H1 (cell line): ENCODE data around the gene SH3GL2. TPM values are rescaled to one million over a fixed set of nuclear protein-coding genes. Genes with fewer than 3 reads are reported as not detected.

Experiments used
- ASH2L ChIP-seq: fragments of 200-600, 300-600 bp; sonication (generic); IDR thresholded peaks from one replicate; pipeline ENCODE4 v1.7.1; 2017; ENCODE audit warnings: low read length
- CBX5 ChIP-seq: fragments of 300-800, 300-1000 bp; sonication (generic); IDR thresholded peaks from 2 replicates; pipeline ENCODE4 v1.7.1; 2016; ENCODE audit warnings: antibody characterized with exemption, low read length, low read depth
- CBX8 ChIP-seq: fragments of 300-800, 300-1000 bp; sonication (generic); IDR thresholded peaks from 2 replicates; pipeline ENCODE4 v1.7.1; 2016; ENCODE audit warnings: low read depth, low read length, borderline replicate concordance
- CEBPB ChIP-seq: IDR thresholded peaks from 2 replicates; pipeline ENCODE4 v1.6.1; 2012; ENCODE audit warnings: low read depth, low read length
- EGR1 ChIP-seq: IDR thresholded peaks from 2 replicates; pipeline ENCODE4 v1.6.1; 2011; ENCODE audit warnings: low read depth, low read length, borderline replicate concordance
- JUN ChIP-seq: IDR thresholded peaks from 2 replicates; pipeline ENCODE4 v1.6.1; 2011; ENCODE audit warnings: low read depth, mild to moderate bottlenecking, improper control_type of control experiment, low read length
- RBBP5 ChIP-seq: IDR thresholded peaks from 2 replicates; pipeline ENCODE4 v1.7.1; 2012; ENCODE audit warnings: low read depth, mild to moderate bottlenecking, inconsistent platforms, low read length, moderate library complexity, borderline replicate concordance
- SIRT6 ChIP-seq: IDR thresholded peaks from one replicate; pipeline ENCODE4 v1.7.1; 2012; ENCODE audit warnings: low read length, inconsistent platforms
- SUZ12 ChIP-seq: fragments of 200-600 bp; sonication (generic); IDR thresholded peaks from 2 replicates; pipeline ENCODE4 v1.6.1; 2012; ENCODE audit warnings: mild to moderate bottlenecking, inconsistent platforms, low read length, moderate library complexity, mixed read lengths
- TCF12 ChIP-seq: IDR thresholded peaks from 2 replicates; pipeline ENCODE4 v1.6.1; 2011; ENCODE audit warnings: low read depth, mild to moderate bottlenecking, low read length
- polyA plus RNA-seq, 7 experiments: library from polyadenylated mRNA; depleted of rRNA in 3 of 7; stranded (reverse) in 5 of 7; unstranded in 2 of 7; fragments of >200 nt in 5 of 7; fragments of 200-250 nt in 2 of 7; gene quantifications; 1 replicate in 5 of 7; 2 replicates in 1 of 7; 4 replicates in 1 of 7; pipeline versions ENCODE4 v1.2.1 to v1.2.3, GENCODE V29; 2011 to 2013; ENCODE audit warnings: missing spikeins in 2 of 7, mixed read lengths in 2 of 7
- total RNA-seq: library from RNA; stranded (reverse); fragmentation: NEBNext Ultra II Directional; extraction: Animal tissue kit (Norgen Biotek cat#: 25700); gene quantifications from 2 replicates; pipeline ENCODE4 v1.2.1, GENCODE V29; 2021
- TF ChIP-seq, protein P1 (sequence below): fragments of 300-600 bp; sonication (generic); IDR thresholded peaks from 2 replicates; pipeline ENCODE4 v1.7.1; 2012; ENCODE audit warnings: low read length, moderate library complexity, mild to moderate bottlenecking, inconsistent platforms; ENCODE audit not compliant: insufficient replicate concordance
- TF ChIP-seq, protein P2 (sequence below): IDR thresholded peaks from 2 replicates; pipeline ENCODE4 v1.6.1; 2011; ENCODE audit warnings: low read length, improper control_type of control experiment

SH3GL2 gene
- total and polyA plus RNA-seq, 2 of the 8 experiments (the other 6 are each of a cell fraction or from before 2014, with no cell fraction given) = 4.7 to 5.3 TPM

DNA sequence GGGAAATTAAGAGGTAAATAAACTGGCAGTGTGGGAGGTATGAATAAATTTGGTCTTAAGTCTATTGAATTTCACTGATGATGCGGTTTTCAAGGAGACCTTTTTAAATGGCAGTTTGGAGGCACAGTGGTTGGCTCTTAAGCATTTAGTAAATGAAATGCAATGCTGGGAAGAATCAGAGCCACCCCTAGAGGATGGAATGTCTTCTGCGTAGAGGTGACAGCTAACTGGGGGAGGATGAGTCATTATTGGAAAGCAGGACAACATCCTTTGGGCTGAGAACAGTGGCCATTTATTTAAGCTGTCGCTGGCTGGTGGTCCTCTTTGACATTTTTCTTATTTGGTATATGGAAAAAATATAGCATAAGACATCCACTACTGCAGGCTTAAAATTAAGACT lies 163.2 kb downstream of the SH3GL2 start (continued):
- TF ChIP-seq, protein P1, sequence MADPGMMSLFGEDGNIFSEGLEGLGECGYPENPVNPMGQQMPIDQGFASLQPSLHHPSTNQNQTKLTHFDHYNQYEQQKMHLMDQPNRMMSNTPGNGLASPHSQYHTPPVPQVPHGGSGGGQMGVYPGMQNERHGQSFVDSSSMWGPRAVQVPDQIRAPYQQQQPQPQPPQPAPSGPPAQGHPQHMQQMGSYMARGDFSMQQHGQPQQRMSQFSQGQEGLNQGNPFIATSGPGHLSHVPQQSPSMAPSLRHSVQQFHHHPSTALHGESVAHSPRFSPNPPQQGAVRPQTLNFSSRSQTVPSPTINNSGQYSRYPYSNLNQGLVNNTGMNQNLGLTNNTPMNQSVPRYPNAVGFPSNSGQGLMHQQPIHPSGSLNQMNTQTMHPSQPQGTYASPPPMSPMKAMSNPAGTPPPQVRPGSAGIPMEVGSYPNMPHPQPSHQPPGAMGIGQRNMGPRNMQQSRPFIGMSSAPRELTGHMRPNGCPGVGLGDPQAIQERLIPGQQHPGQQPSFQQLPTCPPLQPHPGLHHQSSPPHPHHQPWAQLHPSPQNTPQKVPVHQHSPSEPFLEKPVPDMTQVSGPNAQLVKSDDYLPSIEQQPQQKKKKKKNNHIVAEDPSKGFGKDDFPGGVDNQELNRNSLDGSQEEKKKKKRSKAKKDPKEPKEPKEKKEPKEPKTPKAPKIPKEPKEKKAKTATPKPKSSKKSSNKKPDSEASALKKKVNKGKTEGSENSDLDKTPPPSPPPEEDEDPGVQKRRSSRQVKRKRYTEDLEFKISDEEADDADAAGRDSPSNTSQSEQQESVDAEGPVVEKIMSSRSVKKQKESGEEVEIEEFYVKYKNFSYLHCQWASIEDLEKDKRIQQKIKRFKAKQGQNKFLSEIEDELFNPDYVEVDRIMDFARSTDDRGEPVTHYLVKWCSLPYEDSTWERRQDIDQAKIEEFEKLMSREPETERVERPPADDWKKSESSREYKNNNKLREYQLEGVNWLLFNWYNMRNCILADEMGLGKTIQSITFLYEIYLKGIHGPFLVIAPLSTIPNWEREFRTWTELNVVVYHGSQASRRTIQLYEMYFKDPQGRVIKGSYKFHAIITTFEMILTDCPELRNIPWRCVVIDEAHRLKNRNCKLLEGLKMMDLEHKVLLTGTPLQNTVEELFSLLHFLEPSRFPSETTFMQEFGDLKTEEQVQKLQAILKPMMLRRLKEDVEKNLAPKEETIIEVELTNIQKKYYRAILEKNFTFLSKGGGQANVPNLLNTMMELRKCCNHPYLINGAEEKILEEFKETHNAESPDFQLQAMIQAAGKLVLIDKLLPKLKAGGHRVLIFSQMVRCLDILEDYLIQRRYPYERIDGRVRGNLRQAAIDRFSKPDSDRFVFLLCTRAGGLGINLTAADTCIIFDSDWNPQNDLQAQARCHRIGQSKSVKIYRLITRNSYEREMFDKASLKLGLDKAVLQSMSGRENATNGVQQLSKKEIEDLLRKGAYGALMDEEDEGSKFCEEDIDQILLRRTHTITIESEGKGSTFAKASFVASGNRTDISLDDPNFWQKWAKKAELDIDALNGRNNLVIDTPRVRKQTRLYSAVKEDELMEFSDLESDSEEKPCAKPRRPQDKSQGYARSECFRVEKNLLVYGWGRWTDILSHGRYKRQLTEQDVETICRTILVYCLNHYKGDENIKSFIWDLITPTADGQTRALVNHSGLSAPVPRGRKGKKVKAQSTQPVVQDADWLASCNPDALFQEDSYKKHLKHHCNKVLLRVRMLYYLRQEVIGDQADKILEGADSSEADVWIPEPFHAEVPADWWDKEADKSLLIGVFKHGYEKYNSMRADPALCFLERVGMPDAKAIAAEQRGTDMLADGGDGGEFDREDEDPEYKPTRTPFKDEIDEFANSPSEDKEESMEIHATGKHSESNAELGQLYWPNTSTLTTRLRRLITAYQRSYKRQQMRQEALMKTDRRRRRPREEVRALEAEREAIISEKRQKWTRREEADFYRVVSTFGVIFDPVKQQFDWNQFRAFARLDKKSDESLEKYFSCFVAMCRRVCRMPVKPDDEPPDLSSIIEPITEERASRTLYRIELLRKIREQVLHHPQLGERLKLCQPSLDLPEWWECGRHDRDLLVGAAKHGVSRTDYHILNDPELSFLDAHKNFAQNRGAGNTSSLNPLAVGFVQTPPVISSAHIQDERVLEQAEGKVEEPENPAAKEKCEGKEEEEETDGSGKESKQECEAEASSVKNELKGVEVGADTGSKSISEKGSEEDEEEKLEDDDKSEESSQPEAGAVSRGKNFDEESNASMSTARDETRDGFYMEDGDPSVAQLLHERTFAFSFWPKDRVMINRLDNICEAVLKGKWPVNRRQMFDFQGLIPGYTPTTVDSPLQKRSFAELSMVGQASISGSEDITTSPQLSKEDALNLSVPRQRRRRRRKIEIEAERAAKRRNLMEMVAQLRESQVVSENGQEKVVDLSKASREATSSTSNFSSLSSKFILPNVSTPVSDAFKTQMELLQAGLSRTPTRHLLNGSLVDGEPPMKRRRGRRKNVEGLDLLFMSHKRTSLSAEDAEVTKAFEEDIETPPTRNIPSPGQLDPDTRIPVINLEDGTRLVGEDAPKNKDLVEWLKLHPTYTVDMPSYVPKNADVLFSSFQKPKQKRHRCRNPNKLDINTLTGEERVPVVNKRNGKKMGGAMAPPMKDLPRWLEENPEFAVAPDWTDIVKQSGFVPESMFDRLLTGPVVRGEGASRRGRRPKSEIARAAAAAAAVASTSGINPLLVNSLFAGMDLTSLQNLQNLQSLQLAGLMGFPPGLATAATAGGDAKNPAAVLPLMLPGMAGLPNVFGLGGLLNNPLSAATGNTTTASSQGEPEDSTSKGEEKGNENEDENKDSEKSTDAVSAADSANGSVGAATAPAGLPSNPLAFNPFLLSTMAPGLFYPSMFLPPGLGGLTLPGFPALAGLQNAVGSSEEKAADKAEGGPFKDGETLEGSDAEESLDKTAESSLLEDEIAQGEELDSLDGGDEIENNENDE = peak; percentile 37
- no peak for TF ChIP-seq EGR1
- TF ChIP-seq, protein P2, sequence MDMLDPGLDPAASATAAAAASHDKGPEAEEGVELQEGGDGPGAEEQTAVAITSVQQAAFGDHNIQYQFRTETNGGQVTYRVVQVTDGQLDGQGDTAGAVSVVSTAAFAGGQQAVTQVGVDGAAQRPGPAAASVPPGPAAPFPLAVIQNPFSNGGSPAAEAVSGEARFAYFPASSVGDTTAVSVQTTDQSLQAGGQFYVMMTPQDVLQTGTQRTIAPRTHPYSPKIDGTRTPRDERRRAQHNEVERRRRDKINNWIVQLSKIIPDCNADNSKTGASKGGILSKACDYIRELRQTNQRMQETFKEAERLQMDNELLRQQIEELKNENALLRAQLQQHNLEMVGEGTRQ = no peak
- TF ChIP-seq TCF12 = no peak
- no peak for TF ChIP-seq ASH2L
- TF ChIP-seq CBX8 = no peak
- TF ChIP-seq CEBPB = no peak
- peak; percentile 96 for TF ChIP-seq JUN
- TF ChIP-seq CBX5 = no peak
- no peak for TF ChIP-seq SUZ12
- no peak for TF ChIP-seq SIRT6
- no peak for TF ChIP-seq RBBP5
